ENCODE data around the gene PNMA8A.

PNMA8A gene

GRCh38 chr19:46420056-46420455 lies 51.3 kb downstream of the PNMA8A start:
- TF ChIP-seq GATA1 (IDR thresholded peaks at IDR 0.05; ENCODE audit: low read depth, low read length) = no peak
- no peak for TF ChIP-seq POLR2A (IDR thresholded peaks at IDR 0.05; ENCODE audit: low read length)
- no peak for DNase-seq

Measured in erythroblast (primary cell).